Adrenal gland (tissue), 12 donors: ENCODE results near the gene CFHR2. TPM values are rescaled to one million over a fixed set of nuclear protein-coding genes. Genes with fewer than 3 reads are reported as not detected.
"Not testable (repeated sequence)": the region's sequence is repeated elsewhere in the genome, so short reads cannot be mapped to it uniquely, and the experiment has no call there.

Experiments used
- DNase-seq, 7 donors: peaks; one replicate each; pipeline ENCODE4 v3.0.0-alpha.2; 2019 to 2020
- H3K27ac ChIP-seq, 5 donors: fragments of 200-600 bp; sonication (generic) in 4 of 5; 1 replicate in 3 of 5; 2 replicates in 2 of 5; pipeline versions ENCODE4 v1.5.1 to v1.8.0; 2016 to 2020; ENCODE audit warnings: mild to moderate bottlenecking in 1 of 5
- H3K27me3 ChIP-seq: fragments of 200-600 bp; 2 replicates; pipeline ENCODE4 v1.8.0; 2021
- H3K36me3 ChIP-seq, 2 donors: fragments of 200-600 bp; replicated peaks in 1 of 2; 1 replicate in 1 of 2; 2 replicates in 1 of 2; pipeline versions ENCODE4 v1.5.1 to v1.8.0; 2018 to 2022
- H3K4me1 ChIP-seq, 2 donors: fragments of 200-600 bp; replicated peaks in 1 of 2; 1 replicate in 1 of 2; 2 replicates in 1 of 2; pipeline versions ENCODE4 v1.5.1 to v1.8.0; 2018 to 2021
- H3K4me3 ChIP-seq, 4 donors: fragments of 200-600 bp; sonication (generic) in 3 of 4; one replicate each; pipeline ENCODE4 v1.5.1; 2016 to 2018
- H3K9me3 ChIP-seq, 3 donors: fragments of 200-600 bp; sonication (generic) in 1 of 3; replicated peaks in 1 of 3; 1 replicate in 2 of 3; 2 replicates in 1 of 3; pipeline versions ENCODE4 v1.5.1 to v1.8.0; 2016 to 2021
- CTCF ChIP-seq, 6 experiments: fragments of 450-650 bp in 4 of 6; fragments of 200-600 bp in 2 of 6; sonication (generic) in 1 of 6; IDR thresholded peaks; 1 replicate in 5 of 6; 2 replicates in 1 of 6; pipeline versions ENCODE4 v1.5.1 to v1.8.0; 2016 to 2021; ENCODE audit warnings: antibody characterized with exemption in 6 of 6, mild to moderate bottlenecking in 2 of 6, moderate library complexity in 1 of 6
- POLR2A ChIP-seq, 2 donors: fragments of 450-650 bp; IDR thresholded peaks; one replicate each; pipeline ENCODE4 v1.6.1; 2017; ENCODE audit warnings: antibody characterized with exemption in 2 of 2, mild to moderate bottlenecking in 2 of 2, moderate library complexity in 1 of 2
- WGBS, 4 donors: extraction: QIAGEN DNeasy Blood & Tissue Kit in 2 of 4; methylation state at CpG; one replicate each; pipeline versions ENCODE4 v1.1.5 to v1.1.7; 2013 to 2017; 5-methylcytosine and 5-hydroxymethylcytosine counted together
- intact Hi-C, 2 donors: fragments of 100-400 bp; cut with DNase I; formaldehyde crosslinking; loops; one replicate each; pipeline versions ENCODE4 v1.14.1 to v1.15.0; 2022 to 2023
- polyA plus RNA-seq, 3 donors: library from polyadenylated mRNA; stranded (reverse); fragments of 200-250 nt in 2 of 3; fragments of 350-450 nt in 1 of 3; fragmentation: Illumina TruSeq in 1 of 3; extraction: RNeasy Lipid Tissue Mini Kit (QIAGEN cat#74804) in 1 of 3; gene quantifications; one replicate each; pipeline ENCODE4 v1.2.3, GENCODE V29; 2013 to 2014
- total RNA-seq, 9 donors: library from RNA; depleted of rRNA in 4 of 9; stranded (reverse); fragments of >200 nt in 4 of 9; fragments of 120-200 nt in 1 of 9; fragmentation: NEBNext Ultra II Directional in 1 of 9; extraction: Animal tissue kit (Norgen Biotek cat#: 25700) in 1 of 9; gene quantifications; one replicate each; pipeline versions ENCODE4 v1.1.0 to v1.2.4, GENCODE V29; 2013 to 2023
- donor health status: healthy with polysubstance abuse.
- donor health status: Bipolar disorder and iron deficiency.
- donor health status: DM: yes; HTN: yes; CAD: no.
- donor health status: DM: no; HTN: no; CAD: no.
- donor health status: DM: no; HTN: no; CAD: no.
- donor health status: DM: yes; HTN: yes; CAD: no.

The CFHR2 gene
- total and polyA plus RNA-seq, 12 donors, result 0.28 to 0.46 (median 0.29) TPM; not detected in 9

- Histone ChIP-seq H3K36me3 (no peaks in the 10 kb centered on the region), H3K27me3 (no peaks in the 10 kb centered on the region), H3K4me1 (no peaks in the 10 kb centered on the region), H3K9me3 (no peaks in the 10 kb centered on the region), H3K27ac (no peak overlapping the region), H3K4me3 (no peak overlapping the region)
- DNase-seq, result no peak
- intact Hi-C loops, result no loop called here
- no peak for TF ChIP-seq POLR2A (IDR thresholded peaks at IDR 0.05)
- TF ChIP-seq CTCF (IDR thresholded peaks at IDR 0.05), result no peak
- WGBS, 4 donors, result 92 to 99% (median 94%) methylated on average over 2 of the region's 2 CpGs
Measured at GRCh38 chr1:196910215-196910614, 33.3 kb upstream of the CFHR2 start.

- H3K4me3 ChIP-seq, H3K36me3 ChIP-seq, DNase-seq, H3K27me3 ChIP-seq, intact Hi-C loops, H3K9me3 ChIP-seq, H3K27ac ChIP-seq, H3K4me1 ChIP-seq: not testable (repeated sequence)
- 38 to 65% (median 53%) methylated on average over 5 of the region's 5 CpGs for WGBS, 4 donors
Measured at GRCh38 chr1:196912283-196912682, 31.3 kb upstream of the CFHR2 start.

- H3K27ac ChIP-seq, intact Hi-C loops, DNase-seq, H3K36me3 ChIP-seq, H3K4me3 ChIP-seq, H3K4me1 ChIP-seq, H3K9me3 ChIP-seq, H3K27me3 ChIP-seq: not testable (repeated sequence)
- 56 to 77% (median 71%) methylated on average over 1 of the region's 1 CpG for WGBS, 4 donors
Measured at GRCh38 chr1:196926839-196927238, 16.7 kb upstream of the CFHR2 start.

- H3K27ac ChIP-seq, intact Hi-C loops, H3K36me3 ChIP-seq, H3K4me1 ChIP-seq, H3K27me3 ChIP-seq, H3K9me3 ChIP-seq, H3K4me3 ChIP-seq, DNase-seq: not testable (repeated sequence)
- WGBS, 4 donors, result 75 to 86% (median 82%) methylated on average over 2 of the region's 2 CpGs
Measured at GRCh38 chr1:196932853-196933252, 10.7 kb upstream of the CFHR2 start.

GRCh38 chr1:196933531-196934189 lies 9.9 kb upstream of the CFHR2 start:
- H3K27ac ChIP-seq, result no peak overlapping the region
- no peaks in the 10 kb centered on the region for H3K36me3 ChIP-seq
- DNase-seq, result no peak
- no peaks in the 10 kb centered on the region for H3K4me1 ChIP-seq
- TF ChIP-seq POLR2A (IDR thresholded peaks at IDR 0.05) (no peak), CTCF (IDR thresholded peaks at IDR 0.05) (no peak)
- WGBS, 4 donors, result 82 to 91% (median 89%) methylated on average over 14 to 32 of the region's 32 CpGs
- no peaks in the 10 kb centered on the region for H3K27me3 ChIP-seq
- intact Hi-C loops, result no loop called here
- no peaks in the 10 kb centered on the region for H3K9me3 ChIP-seq
- no peak overlapping the region for H3K4me3 ChIP-seq

GRCh38 chr1:196941474-196941873 lies 2.1 kb upstream of the CFHR2 start:
- DNase-seq, H3K27me3 ChIP-seq, H3K4me1 ChIP-seq, H3K4me3 ChIP-seq, H3K36me3 ChIP-seq, H3K27ac ChIP-seq, H3K9me3 ChIP-seq, intact Hi-C loops: not testable (repeated sequence)
- 43 to 71% (median 65%) methylated on average over 1 to 6 of the region's 6 CpGs for WGBS, 4 donors
